GM10248 (cell line): ENCODE results near the gene NKIRAS1.

Source experiments
- CTCF ChIA-PET: fragments of 300-600 bp; sonication (Branson Sonifier 250); formaldehyde crosslinking; extraction: SDS; loops from one replicate; lab custom pipeline; 2021; ENCODE audit warnings: antibody characterized with exemption; lab: Yijun Ruan, JAX
- POLR2A ChIA-PET: fragments of 350-650 bp; sonication (Branson Sonifier 250); formaldehyde crosslinking; extraction: SDS; loops from one replicate; lab custom pipeline; 2020; ENCODE audit warnings: antibody characterized with exemption; lab: Yijun Ruan, JAX
- DNase-seq: peaks from one replicate; pipeline ENCODE4 v3.0.0; 2012; ENCODE audit errors: extremely low spot score
- TF ChIP-seq, protein P1 (sequence below): IDR thresholded peaks from 2 replicates; pipeline ENCODE4 v1.5.1; 2012; ENCODE audit warnings: mild to moderate bottlenecking, low read depth; ENCODE audit errors: extremely low read depth, missing control alignments, control extremely low read depth

The NKIRAS1 gene

DNA sequence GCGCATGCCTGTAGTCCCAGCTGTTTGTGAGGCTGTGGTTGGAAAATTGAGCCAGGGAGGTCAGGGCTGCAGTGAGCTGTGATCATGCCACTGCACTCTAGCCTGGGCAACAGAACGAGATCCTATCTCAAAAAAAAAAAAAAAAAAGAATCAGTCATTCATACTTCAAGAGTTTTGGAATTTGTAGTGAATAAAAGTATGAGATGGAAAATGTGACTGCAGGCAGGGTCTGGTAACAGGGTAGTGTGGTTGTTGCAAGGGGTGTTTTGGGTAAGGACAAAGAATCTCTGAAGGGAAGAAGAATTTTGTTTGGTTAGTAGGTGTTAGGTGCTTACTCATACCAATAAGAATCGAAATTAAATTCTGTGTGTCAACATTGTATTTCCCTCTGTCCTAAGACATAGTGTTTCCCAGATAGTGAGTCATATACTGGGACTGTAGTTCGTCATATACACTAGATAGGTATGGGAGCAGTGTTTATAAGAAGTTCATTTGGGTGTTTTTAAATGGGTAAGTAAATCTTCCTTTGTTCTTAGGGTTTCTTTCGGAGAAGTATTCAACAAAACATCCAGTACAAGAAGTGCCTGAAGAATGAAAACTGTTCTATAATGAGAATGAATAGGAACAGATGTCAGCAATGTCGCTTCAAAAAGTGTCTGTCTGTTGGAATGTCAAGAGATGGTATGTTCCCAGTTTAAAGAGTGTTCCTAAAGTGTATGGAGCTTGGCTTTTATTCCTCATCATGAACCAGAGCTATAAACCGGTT, 42.5 kb upstream of the NKIRAS1 start:
- TF ChIP-seq, protein P1, sequence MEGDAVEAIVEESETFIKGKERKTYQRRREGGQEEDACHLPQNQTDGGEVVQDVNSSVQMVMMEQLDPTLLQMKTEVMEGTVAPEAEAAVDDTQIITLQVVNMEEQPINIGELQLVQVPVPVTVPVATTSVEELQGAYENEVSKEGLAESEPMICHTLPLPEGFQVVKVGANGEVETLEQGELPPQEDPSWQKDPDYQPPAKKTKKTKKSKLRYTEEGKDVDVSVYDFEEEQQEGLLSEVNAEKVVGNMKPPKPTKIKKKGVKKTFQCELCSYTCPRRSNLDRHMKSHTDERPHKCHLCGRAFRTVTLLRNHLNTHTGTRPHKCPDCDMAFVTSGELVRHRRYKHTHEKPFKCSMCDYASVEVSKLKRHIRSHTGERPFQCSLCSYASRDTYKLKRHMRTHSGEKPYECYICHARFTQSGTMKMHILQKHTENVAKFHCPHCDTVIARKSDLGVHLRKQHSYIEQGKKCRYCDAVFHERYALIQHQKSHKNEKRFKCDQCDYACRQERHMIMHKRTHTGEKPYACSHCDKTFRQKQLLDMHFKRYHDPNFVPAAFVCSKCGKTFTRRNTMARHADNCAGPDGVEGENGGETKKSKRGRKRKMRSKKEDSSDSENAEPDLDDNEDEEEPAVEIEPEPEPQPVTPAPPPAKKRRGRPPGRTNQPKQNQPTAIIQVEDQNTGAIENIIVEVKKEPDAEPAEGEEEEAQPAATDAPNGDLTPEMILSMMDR: no peak
- POLR2A ChIA-PET: interaction anchor here (0.7 to 1.6 kb wide), 2 partner anchors 42 to 599 kb away, joined by 6 read pairs; partner anchors contain the start of genes NKIRAS1 and RPL15
- no peak for DNase-seq
- CTCF ChIA-PET: interaction anchor here (1.3 to 1.6 kb wide), 2 partner anchors 12 to 18 kb away, joined by 3 read pairs; no protein-coding TSS in a partner anchor

DNA sequence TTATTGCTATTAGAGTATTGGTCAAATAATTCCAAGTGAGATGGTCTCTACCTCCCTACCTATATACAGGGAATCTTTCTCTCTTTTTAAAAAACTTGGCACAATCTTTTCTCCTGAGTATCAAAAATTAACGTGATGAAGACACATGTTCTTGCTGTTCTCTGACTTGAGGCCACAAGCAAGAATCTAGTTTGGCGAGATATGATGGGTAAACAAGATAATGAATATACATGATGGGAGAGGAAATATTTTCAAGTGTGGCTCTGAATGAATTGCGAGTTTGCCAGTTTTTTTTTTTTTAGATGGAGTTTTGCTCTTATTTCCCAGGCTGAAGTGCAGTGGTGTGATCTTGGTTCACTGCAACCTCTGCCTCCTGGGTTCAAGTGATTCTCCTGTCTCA, 39.9 kb upstream of the NKIRAS1 start:
- no peak for DNase-seq
- TF ChIP-seq, protein P1: no peak
- CTCF ChIA-PET: interaction anchor here (1.5 kb wide), 1 partner anchor 25 kb away, joined by 3 read pairs; no protein-coding TSS in a partner anchor
- POLR2A ChIA-PET: no interaction called here

DNA sequence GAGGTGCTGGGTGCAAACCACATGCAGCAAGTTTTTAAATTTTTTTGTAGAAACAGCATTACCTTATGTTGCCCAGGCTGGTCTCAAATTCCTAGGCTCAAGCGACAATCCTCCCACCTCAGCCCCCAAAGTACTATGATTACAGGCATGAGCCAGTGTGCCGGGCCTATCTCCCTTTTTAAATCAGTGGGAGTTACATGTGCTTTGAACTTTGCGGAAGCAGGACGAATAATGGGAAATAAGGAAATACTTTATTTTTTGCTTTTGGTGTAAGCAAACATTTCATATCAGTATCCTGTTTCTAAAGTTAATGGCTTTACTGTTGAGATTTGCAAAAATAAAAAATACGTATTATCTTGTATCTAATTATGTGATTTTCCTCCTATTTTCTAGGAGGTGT, 37.4 kb upstream of the NKIRAS1 start:
- ChIA-PET POLR2A (no interaction called here), CTCF (interaction anchor here (1.2 kb wide), 1 partner anchor 14 kb away, joined by 3 read pairs; no protein-coding TSS in a partner anchor)
- DNase-seq: no peak
- TF ChIP-seq, protein P1: no peak

DNA sequence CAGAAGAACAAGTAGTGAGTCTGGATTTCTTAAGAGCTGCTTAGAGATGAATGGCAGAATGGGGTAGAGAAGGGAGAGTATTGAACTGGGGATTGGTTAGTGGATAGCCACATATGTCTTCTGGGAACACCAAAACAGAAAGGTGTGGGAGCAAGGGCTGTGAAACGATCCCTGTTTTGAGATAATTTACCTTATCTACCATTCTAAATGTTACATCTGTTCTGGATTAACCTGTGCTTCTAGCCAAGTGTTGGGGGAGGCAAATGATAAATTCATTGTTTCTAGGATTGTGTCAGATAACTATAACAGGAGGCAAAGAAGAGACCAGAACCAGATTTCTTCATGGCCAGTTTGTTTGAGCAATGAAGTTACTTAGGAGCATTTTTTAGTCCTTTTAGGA, 36.7 kb upstream of the NKIRAS1 start:
- TF ChIP-seq, protein P1: no peak
- ChIA-PET POLR2A (no interaction called here), CTCF (interaction anchor here (1.2 kb wide), 1 partner anchor 14 kb away, joined by 3 read pairs; no protein-coding TSS in a partner anchor)

DNA sequence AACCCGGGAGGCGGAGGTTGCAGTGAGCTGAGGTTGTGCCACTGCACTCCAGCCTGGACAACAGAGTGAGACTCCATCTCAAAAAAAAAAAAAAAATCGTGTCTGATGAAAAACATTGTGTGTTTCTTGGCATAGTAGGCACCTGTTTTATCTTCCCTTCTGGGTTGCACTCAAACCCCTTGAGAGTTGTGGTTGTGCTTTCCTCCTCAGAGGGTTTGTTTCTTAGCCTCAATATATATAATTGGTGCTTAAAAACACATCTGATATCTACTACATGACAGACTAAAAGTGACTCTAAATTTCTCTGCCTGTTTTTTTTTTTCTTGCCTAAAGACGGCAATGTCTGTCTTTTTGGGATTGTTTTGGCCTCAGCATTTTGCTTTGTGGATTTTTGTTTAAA, 35.9 kb upstream of the NKIRAS1 start:
- no peak for DNase-seq
- TF ChIP-seq, protein P1: no peak
- CTCF ChIA-PET: no interaction called here
- POLR2A ChIA-PET: no interaction called here

More for the DNA sequence above, 36.7 kb upstream of the NKIRAS1 start:
- DNase-seq: no peak

DNA sequence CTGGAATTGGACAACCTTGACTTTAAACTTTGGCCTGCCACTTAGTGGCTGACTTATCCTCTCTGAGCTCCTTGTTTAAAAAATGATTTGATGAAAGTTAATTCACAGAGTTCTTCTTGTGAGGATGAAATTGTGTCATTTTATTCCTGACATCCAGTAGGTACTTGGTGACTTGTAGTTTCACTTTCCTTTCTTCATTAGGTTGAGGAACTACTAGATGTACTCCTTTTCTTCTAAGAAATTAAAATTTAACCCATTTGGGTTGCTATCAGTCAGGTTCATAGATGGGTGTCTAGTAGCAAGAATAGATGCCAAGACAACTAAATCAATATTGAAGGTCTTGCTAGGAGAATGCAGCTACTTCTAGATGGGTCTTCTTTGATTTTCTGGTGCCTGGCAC, 33.5 kb upstream of the NKIRAS1 start:
- CTCF ChIA-PET: interaction anchor here (1.5 to 1.8 kb wide), 2 partner anchors 15 to 27 kb away, joined by 3 to 4 read pairs; no protein-coding TSS in a partner anchor
- no peak for DNase-seq
- TF ChIP-seq, protein P1: no peak
- POLR2A ChIA-PET: interaction anchor here (0.6 to 2.2 kb wide), 3 partner anchors 15 to 33 kb away, joined by 3 to 5 read pairs (median 3); partner anchors contain the start of genes NKIRAS1 and RPL15
